Measurements from ENCODE around the gene BRI3. TPM values are rescaled to one million over a fixed set of nuclear protein-coding genes. Genes with fewer than 3 reads are reported as not detected.
A peak's percentile ranks its signal among the peaks of the same experiment; 100 is the strongest.

The BRI3 gene
- total RNA-seq, 1 donor from 2014 or later = 359 TPM

DNA sequence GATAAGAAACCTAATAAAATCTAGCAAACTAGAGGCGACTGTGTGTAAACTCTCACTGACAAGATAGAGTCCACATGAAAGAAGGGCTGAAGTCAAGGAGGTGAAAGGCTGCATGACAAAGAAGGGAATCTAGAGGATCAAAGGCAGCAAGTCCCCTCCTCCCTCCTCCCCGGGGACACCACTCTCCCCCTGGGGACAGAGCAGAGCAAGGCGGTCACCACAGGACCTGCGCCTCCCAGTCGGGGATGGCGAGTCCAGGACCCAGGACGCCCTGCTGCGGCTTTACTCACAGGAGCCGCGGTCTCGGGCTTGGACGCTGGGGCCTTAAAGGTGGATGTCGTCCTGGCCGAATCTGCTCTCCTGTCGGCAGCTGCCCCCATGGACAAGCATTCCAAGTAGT lies 22.4 kb downstream of the BRI3 start:
- DNase-seq (ENCODE audit: low spot score) = no peak
- H3K4me1 Mint-ChIP-seq (ENCODE audit: low read depth) = no peaks in the 10 kb centered on the region
- H3K27me3 Mint-ChIP-seq (ENCODE audit: low read depth) = no peaks in the 10 kb centered on the region
- H3K9me3 Mint-ChIP-seq (ENCODE audit: low read depth) = no peaks in the 10 kb centered on the region
- TF ChIP-seq, protein P1, sequence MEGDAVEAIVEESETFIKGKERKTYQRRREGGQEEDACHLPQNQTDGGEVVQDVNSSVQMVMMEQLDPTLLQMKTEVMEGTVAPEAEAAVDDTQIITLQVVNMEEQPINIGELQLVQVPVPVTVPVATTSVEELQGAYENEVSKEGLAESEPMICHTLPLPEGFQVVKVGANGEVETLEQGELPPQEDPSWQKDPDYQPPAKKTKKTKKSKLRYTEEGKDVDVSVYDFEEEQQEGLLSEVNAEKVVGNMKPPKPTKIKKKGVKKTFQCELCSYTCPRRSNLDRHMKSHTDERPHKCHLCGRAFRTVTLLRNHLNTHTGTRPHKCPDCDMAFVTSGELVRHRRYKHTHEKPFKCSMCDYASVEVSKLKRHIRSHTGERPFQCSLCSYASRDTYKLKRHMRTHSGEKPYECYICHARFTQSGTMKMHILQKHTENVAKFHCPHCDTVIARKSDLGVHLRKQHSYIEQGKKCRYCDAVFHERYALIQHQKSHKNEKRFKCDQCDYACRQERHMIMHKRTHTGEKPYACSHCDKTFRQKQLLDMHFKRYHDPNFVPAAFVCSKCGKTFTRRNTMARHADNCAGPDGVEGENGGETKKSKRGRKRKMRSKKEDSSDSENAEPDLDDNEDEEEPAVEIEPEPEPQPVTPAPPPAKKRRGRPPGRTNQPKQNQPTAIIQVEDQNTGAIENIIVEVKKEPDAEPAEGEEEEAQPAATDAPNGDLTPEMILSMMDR (IDR thresholded peaks at IDR 0.05) = no peak
- no peak overlapping the region for H3K27ac Mint-ChIP-seq (ENCODE audit: unreplicated experiment)
- peaks cover 26% of the 10 kb centered on the region for H3K36me3 Mint-ChIP-seq (ENCODE audit: low read depth)
- no peak overlapping the region for H3K4me3 Mint-ChIP-seq (ENCODE audit: unreplicated experiment)

GRCh38 chr7:98305951-98306535 lies 24.6 kb downstream of the BRI3 start:
- H3K4me3 Mint-ChIP-seq (ENCODE audit: unreplicated experiment) = no peak overlapping the region
- TF ChIP-seq, protein P1 (IDR thresholded peaks at IDR 0.05) = no peak
- H3K4me1 Mint-ChIP-seq (ENCODE audit: low read depth) = no peaks in the 10 kb centered on the region
- no peak overlapping the region for H3K27ac Mint-ChIP-seq (ENCODE audit: unreplicated experiment)
- no peaks in the 10 kb centered on the region for H3K9me3 Mint-ChIP-seq (ENCODE audit: low read depth)
- no peaks in the 10 kb centered on the region for H3K27me3 Mint-ChIP-seq (ENCODE audit: low read depth)
- peaks cover 23% of the 10 kb centered on the region for H3K36me3 Mint-ChIP-seq (ENCODE audit: low read depth)
- no peak for DNase-seq (ENCODE audit: low spot score)

DNA sequence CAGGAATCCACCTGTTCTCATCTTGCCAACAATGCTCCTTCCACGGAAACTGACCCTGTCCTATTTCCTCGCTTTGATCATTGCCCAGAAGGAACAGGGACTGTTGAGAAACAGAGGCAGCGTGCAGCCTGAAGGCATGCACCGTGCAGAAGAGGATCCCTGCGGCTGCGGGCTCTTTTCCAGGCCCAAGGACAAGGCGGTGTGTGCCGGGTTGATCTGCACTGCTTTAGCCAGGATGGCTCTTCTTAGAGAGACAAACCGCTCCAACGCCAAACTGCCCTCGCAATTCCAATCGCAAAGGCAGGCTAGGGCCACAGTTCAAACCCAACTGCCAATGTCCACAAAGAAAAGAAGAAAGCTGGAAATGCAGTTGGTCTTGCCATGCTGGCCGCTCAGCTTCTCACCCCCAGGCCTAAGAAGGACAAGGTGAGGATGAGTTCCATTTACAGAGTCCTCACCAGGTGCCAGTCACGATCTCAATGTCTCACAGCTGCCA lies 26.5 kb downstream of the BRI3 start:
- Mint-ChIP-seq H3K4me3 (ENCODE audit: unreplicated experiment) (no peak overlapping the region), H3K9me3 (ENCODE audit: low read depth) (no peaks in the 10 kb centered on the region), H3K27ac (ENCODE audit: unreplicated experiment) (no peak overlapping the region), H3K36me3 (ENCODE audit: low read depth) (peaks cover 21% of the 10 kb centered on the region), H3K4me1 (ENCODE audit: low read depth) (no peaks in the 10 kb centered on the region), H3K27me3 (ENCODE audit: low read depth) (no peaks in the 10 kb centered on the region)
- no peak for DNase-seq (ENCODE audit: low spot score)
- TF ChIP-seq, protein P1 (IDR thresholded peaks at IDR 0.05) = no peak

DNA sequence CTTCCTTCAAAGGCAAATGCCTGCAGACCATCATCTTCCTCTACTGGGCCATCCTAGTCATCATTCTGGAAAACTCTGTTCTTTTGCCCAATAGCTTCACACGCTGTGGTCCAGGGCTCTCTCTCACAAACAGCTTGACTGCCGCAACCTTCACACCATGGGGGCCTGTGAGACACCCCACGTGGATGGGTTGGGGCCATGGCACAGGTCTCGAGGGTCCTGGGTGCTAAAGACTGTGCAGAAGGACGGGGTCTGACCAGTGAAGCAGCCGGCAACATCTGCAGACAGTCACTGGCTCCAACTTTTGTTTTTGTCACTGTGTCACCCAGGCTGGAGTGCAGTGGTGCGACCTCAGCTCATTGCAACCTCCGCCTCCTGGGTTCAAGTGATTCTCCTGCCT lies 28.1 kb downstream of the BRI3 start:
- H3K27ac Mint-ChIP-seq (ENCODE audit: unreplicated experiment) = no peak overlapping the region
- DNase-seq (ENCODE audit: low spot score) = no peak
- H3K27me3 Mint-ChIP-seq (ENCODE audit: low read depth) = no peaks in the 10 kb centered on the region
- TF ChIP-seq, protein P1 (IDR thresholded peaks at IDR 0.05) = no peak
- no peaks in the 10 kb centered on the region for H3K9me3 Mint-ChIP-seq (ENCODE audit: low read depth)
- no peaks in the 10 kb centered on the region for H3K4me1 Mint-ChIP-seq (ENCODE audit: low read depth)
- peaks cover 19% of the 10 kb centered on the region for H3K36me3 Mint-ChIP-seq (ENCODE audit: low read depth)
- H3K4me3 Mint-ChIP-seq (ENCODE audit: unreplicated experiment) = no peak overlapping the region

- Mint-ChIP-seq H3K4me1 (ENCODE audit: low read depth) (no peaks in the 10 kb centered on the region), H3K4me3 (ENCODE audit: unreplicated experiment) (no peak overlapping the region), H3K36me3 (ENCODE audit: low read depth) (peaks cover 22% of the 10 kb centered on the region), H3K9me3 (ENCODE audit: low read depth) (no peaks in the 10 kb centered on the region), H3K27me3 (ENCODE audit: low read depth) (no peaks in the 10 kb centered on the region), H3K27ac (ENCODE audit: unreplicated experiment) (no peak overlapping the region)
- TF ChIP-seq, protein P1 (IDR thresholded peaks at IDR 0.05) = no peak
- DNase-seq (ENCODE audit: low spot score) = peak; percentile 8
Measured at GRCh38 chr7:98312201-98312600, 30.7 kb downstream of the BRI3 start.
